Right atrium auricular region (tissue), 2 donors: Measurements from ENCODE around the gene PRKRIP1. TPM values are rescaled to one million over a fixed set of nuclear protein-coding genes. Genes with fewer than 3 reads are reported as not detected.
"Not testable (repeated sequence)": the region's sequence is repeated elsewhere in the genome, so short reads cannot be mapped to it uniquely, and the experiment has no call there.

Source experiments
- DNase-seq: peaks from one replicate; pipeline ENCODE4 v3.0.0-alpha.2; 2019; ENCODE audit warnings: low spot score
- H3K27ac ChIP-seq, 2 donors: fragments of 200-600 bp; sonication (generic); 1 replicate in 1 of 2; 2 replicates in 1 of 2; pipeline ENCODE4 v1.5.1; 2016 to 2019
- H3K27me3 ChIP-seq, 2 donors: fragments of 200-600 bp; sonication (generic); one replicate each; pipeline versions ENCODE4 v1.5.1 to v1.6.0; 2017 to 2019
- H3K36me3 ChIP-seq: fragments of 200-600 bp; sonication (generic); one replicate; pipeline ENCODE4 v1.5.1; 2016
- H3K4me1 ChIP-seq, 2 donors: fragments of 200-600 bp; sonication (generic); one replicate each; pipeline versions ENCODE4 v1.5.1 to v1.6.0; 2017 to 2019
- H3K4me3 ChIP-seq, 2 donors: fragments of 200-600 bp; sonication (generic); 1 replicate in 1 of 2; 2 replicates in 1 of 2; pipeline ENCODE4 v1.5.1; 2017 to 2019; ENCODE audit warnings: mild to moderate bottlenecking in 1 of 2, moderate library complexity in 1 of 2
- H3K9me3 ChIP-seq, 2 donors: fragments of 200-600 bp; sonication (generic); one replicate each; pipeline ENCODE4 v1.5.1; 2019
- CTCF ChIP-seq, 2 donors: fragments of 200-600 bp; sonication (generic); IDR thresholded peaks; one replicate each; pipeline ENCODE4 v1.5.1; 2019; ENCODE audit warnings: antibody characterized with exemption in 2 of 2
- total RNA-seq, 2 donors: library from RNA; depleted of rRNA; stranded (reverse); fragments of >200 nt; gene quantifications; one replicate each; pipeline ENCODE4 v1.1.0, GENCODE V29; 2016

PRKRIP1 gene
- total RNA-seq, 2 donors from 2014 or later: 9.6 to 9.8 TPM

DNA sequence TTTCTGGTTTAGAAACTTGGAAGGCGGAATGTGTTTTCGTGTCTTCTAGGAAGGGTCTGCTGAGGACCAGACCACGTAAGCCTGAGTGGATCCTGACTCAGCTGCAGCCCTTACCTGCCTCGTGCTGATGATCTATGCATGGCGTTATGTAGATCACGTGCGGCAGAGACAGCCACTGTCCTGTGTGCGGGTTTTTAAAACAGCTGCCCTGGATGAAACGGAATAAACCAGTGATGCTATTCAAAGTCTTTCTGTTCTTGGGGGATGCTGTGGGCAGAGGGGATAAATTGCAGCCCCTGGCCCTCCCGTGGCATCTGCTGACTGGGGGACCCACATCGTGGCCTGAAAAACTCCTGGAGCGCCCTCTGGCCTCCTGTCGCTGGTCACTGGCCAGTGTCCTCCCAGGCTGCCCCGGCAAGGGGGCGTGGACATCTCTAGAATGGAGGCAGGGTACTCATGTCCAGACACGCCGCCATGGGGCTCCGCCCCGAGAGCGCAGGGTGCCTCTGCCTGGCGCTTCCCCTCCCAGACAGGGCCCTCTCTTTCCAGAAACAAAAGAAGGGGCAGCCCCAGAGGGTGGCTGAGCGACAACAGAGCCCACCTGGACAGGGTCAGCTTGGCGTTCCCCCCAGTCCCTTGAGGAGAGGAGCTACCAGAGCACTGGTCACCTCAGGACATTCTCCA is 55.4 kb downstream of the PRKRIP1 start:
- H3K4me1 ChIP-seq: no peaks in the 10 kb centered on the region
- H3K27me3 ChIP-seq: no peaks in the 10 kb centered on the region
- no peak for DNase-seq
- no peak for TF ChIP-seq CTCF (IDR thresholded peaks at IDR 0.05)
- no peaks in the 10 kb centered on the region for H3K9me3 ChIP-seq
- no peak overlapping the region for H3K27ac ChIP-seq
- H3K4me3 ChIP-seq: no peak overlapping the region
- peaks cover 5% of the 10 kb centered on the region for H3K36me3 ChIP-seq

- Histone ChIP-seq H3K4me3 (no peak overlapping the region), H3K27ac (no peak overlapping the region), H3K4me1 (no peaks in the 10 kb centered on the region), H3K9me3 (no peaks in the 10 kb centered on the region), H3K27me3 (no peaks in the 10 kb centered on the region), H3K36me3 (peaks cover 14% of the 10 kb centered on the region)
- TF ChIP-seq CTCF (IDR thresholded peaks at IDR 0.05): no peak
- DNase-seq: no peak
These were observed 56.3 kb downstream of the PRKRIP1 start for GRCh38 chr7:102452451-102452850.

DNA sequence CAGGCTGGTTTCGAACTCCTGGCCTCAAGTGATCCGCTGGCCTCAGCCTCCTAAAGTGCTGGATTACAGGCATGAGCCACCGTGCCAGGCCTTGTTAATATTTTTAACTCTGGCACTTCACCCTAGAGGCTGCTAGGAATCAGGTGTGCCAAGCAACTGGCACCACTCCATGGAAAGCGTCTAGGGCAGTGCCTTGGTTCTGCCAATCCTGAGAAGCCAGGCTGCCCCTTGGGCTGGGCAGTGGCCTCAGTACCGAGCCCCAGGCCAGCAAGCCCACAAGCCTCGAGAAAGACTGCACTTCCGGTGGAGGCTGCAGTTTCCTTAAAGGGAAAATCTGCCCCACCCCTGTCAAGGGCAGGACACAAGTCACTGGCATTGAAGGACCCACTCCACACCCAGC is 57.2 kb downstream of the PRKRIP1 start:
- Histone ChIP-seq H3K36me3 (peaks cover 23% of the 10 kb centered on the region), H3K9me3 (no peaks in the 10 kb centered on the region), H3K4me3 (no peak overlapping the region), H3K27ac (no peak overlapping the region), H3K27me3 (no peaks in the 10 kb centered on the region), H3K4me1 (no peaks in the 10 kb centered on the region)
- DNase-seq: no peak
- TF ChIP-seq CTCF (IDR thresholded peaks at IDR 0.05): no peak

- no peak for DNase-seq
- H3K27me3 ChIP-seq: no peaks in the 10 kb centered on the region
- no peak for TF ChIP-seq CTCF (IDR thresholded peaks at IDR 0.05)
- no peak overlapping the region for H3K4me3 ChIP-seq
- no peak overlapping the region for H3K27ac ChIP-seq
- H3K36me3 ChIP-seq: peaks cover 31% of the 10 kb centered on the region
- H3K9me3 ChIP-seq: no peaks in the 10 kb centered on the region
- no peaks in the 10 kb centered on the region for H3K4me1 ChIP-seq
These were observed 58.3 kb downstream of the PRKRIP1 start for GRCh38 chr7:102454468-102454867.

DNA sequence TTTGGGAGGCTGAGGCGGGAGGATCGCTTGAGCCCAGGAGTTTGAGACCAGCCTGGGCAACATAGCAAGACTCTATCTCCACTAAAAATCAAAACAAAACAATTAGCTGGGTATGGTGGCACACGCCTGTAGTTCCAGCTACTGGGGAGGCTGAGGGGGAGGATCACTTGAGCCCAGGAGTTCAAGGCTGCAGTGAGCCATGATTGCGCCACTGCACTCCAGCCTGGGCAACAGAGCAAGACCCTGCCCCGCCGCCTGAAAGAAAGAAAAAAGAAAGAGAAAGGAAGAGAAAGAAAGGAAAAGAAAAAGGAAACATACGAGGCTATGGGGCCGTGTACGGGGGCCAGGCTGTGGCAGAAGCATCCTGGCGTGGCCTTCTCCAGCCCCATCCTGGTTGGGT is 58.8 kb downstream of the PRKRIP1 start:
- H3K27me3 ChIP-seq, H3K4me1 ChIP-seq, H3K4me3 ChIP-seq, H3K27ac ChIP-seq, DNase-seq, H3K9me3 ChIP-seq: not testable (repeated sequence)
- H3K36me3 ChIP-seq: peaks cover 32% of the 10 kb centered on the region

- Histone ChIP-seq H3K4me1 (no peaks in the 10 kb centered on the region), H3K27ac (no peak overlapping the region), H3K27me3 (no peaks in the 10 kb centered on the region), H3K36me3 (peaks cover 32% of the 10 kb centered on the region), H3K9me3 (no peaks in the 10 kb centered on the region), H3K4me3 (no peak overlapping the region)
- no peak for TF ChIP-seq CTCF (IDR thresholded peaks at IDR 0.05)
- DNase-seq: no peak
These were observed 59.4 kb downstream of the PRKRIP1 start for GRCh38 chr7:102455596-102455995.
